ENCODE data around the gene NCKAP5.

- TF ChIP-seq EZH2 (IDR thresholded peaks at IDR 0.05; ENCODE audit: insufficient read depth, poor library complexity, severe bottlenecking) (no peak), EZH2phosphoT487 (IDR thresholded peaks at IDR 0.05; ENCODE audit: insufficient read depth, low read depth) (no peak)
These were observed 37.5 kb upstream of the NCKAP5 start for GRCh38 chr2:133605766-133606137.

Data from GM23248 (cell line).